AG04450 (cell line): ENCODE data around the gene ZSWIM8. TPM values are rescaled to one million over a fixed set of nuclear protein-coding genes. Genes with fewer than 3 reads are reported as not detected.

Source experiments
- CTCF ChIA-PET: fragments of 300-600, 350-600 bp; formaldehyde crosslinking; extraction: SDS; loops from one replicate; lab custom pipeline; 2022; ENCODE audit warnings: antibody characterized with exemption, inconsistent platforms; lab: Charles Lee
- POLR2A ChIA-PET: fragments of 350-600 bp; formaldehyde crosslinking; extraction: SDS; loops from one replicate; lab custom pipeline; 2021; ENCODE audit warnings: antibody characterized with exemption, inconsistent platforms; lab: Yijun Ruan, JAX
- DNase-seq: peaks from one replicate; pipeline ENCODE4 v3.0.0-alpha.2; 2011; ENCODE audit warnings: low read depth, low spot score
- H3K27ac ChIP-seq: one replicate; pipeline ENCODE4 v1.5.1; 2012; ENCODE audit warnings: low read depth, low read length, control low read depth
- H3K27me3 ChIP-seq: one replicate; pipeline ENCODE4 v1.6.0; 2012; ENCODE audit warnings: low read length; ENCODE audit not compliant: control insufficient read depth, insufficient read depth
- H3K4me3 ChIP-seq: 2 replicates; pipeline ENCODE4 v1.5.1; 2011; ENCODE audit warnings: mild to moderate bottlenecking, low read depth, low read length, control low read depth
- H3K9me3 ChIP-seq: 2 replicates; pipeline ENCODE4 v1.5.1; 2012; ENCODE audit warnings: low read length; ENCODE audit not compliant: control insufficient read depth, insufficient read depth
- CTCF ChIP-seq: IDR thresholded peaks from 2 replicates; pipeline ENCODE4 v1.5.1; 2011; ENCODE audit warnings: low read depth, low read length, control low read depth, inconsistent platforms
- polyA plus RNA-seq: library from polyadenylated mRNA; depleted of rRNA; stranded (reverse); fragments of >200 nt; gene quantifications from 2 replicates; pipeline ENCODE4 v1.2.3, GENCODE V29; 2011

The ZSWIM8 gene
- polyA plus RNA-seq, 1 experiment = 44.2 TPM

- no peak for DNase-seq
- Histone ChIP-seq H3K9me3 (no peaks in the 10 kb centered on the region; the same call in 1 of the 2 replicates), H3K4me3 (no peak overlapping the region), H3K27me3 (no peaks in the 10 kb centered on the region), H3K27ac (no peak overlapping the region)
- CTCF ChIA-PET = no interaction called here
- TF ChIP-seq CTCF = no peak
- POLR2A ChIA-PET = no interaction called here
These were observed 27.9 kb downstream of the ZSWIM8 start for GRCh38 chr10:73813333-73813732.

GRCh38 chr10:73814276-73814895, 29.0 kb downstream of the ZSWIM8 start:
- CTCF ChIA-PET = no interaction called here
- no peak overlapping the region for H3K4me3 ChIP-seq
- no peaks in the 10 kb centered on the region; the same call in 1 of the 2 replicates for H3K9me3 ChIP-seq
- POLR2A ChIA-PET = no interaction called here
- DNase-seq = no peak
- H3K27me3 ChIP-seq = no peaks in the 10 kb centered on the region
- H3K27ac ChIP-seq = no peak overlapping the region
- no peak for TF ChIP-seq CTCF

GRCh38 chr10:73814896-73815718, 29.7 kb downstream of the ZSWIM8 start:
- peak overlapping the region; percentile 65 for H3K27ac ChIP-seq
- POLR2A ChIA-PET = no interaction called here

GRCh38 chr10:73815719-73816030, 30.3 kb downstream of the ZSWIM8 start:
- H3K9me3 ChIP-seq = no peaks in the 10 kb centered on the region; the same call in 1 of the 2 replicates
- TF ChIP-seq CTCF = no peak
- POLR2A ChIA-PET = no interaction called here
- DNase-seq = no peak
- H3K27me3 ChIP-seq = no peaks in the 10 kb centered on the region
- no peak overlapping the region for H3K4me3 ChIP-seq
- CTCF ChIA-PET = interaction anchor here (1.2 kb wide), 3 partner anchors 64 to 124 kb away, joined by 3 to 4 read pairs (median 4); no protein-coding TSS in a partner anchor
- H3K27ac ChIP-seq = peak overlapping the region; percentile 65

More at GRCh38 chr10:73814896-73815718, 29.7 kb downstream of the ZSWIM8 start:
- H3K4me3 ChIP-seq = no peak overlapping the region
- no peak for DNase-seq
- no peak for TF ChIP-seq CTCF
- no peaks in the 10 kb centered on the region; the same call in 1 of the 2 replicates for H3K9me3 ChIP-seq
- no peaks in the 10 kb centered on the region for H3K27me3 ChIP-seq
- CTCF ChIA-PET = interaction anchor here (1.2 kb wide), 3 partner anchors 65 to 125 kb away, joined by 3 to 4 read pairs (median 4); no protein-coding TSS in a partner anchor
